GM19455 (cell line): Measurements from ENCODE around the gene LRFN4.

Experiments
- ATAC-seq: cut with Tn5 transposase; IDR thresholded peaks from one replicate; pipeline ENCODE4 v1.9.1; 2021; ENCODE audit not compliant: unreplicated experiment

LRFN4 gene

DNA sequence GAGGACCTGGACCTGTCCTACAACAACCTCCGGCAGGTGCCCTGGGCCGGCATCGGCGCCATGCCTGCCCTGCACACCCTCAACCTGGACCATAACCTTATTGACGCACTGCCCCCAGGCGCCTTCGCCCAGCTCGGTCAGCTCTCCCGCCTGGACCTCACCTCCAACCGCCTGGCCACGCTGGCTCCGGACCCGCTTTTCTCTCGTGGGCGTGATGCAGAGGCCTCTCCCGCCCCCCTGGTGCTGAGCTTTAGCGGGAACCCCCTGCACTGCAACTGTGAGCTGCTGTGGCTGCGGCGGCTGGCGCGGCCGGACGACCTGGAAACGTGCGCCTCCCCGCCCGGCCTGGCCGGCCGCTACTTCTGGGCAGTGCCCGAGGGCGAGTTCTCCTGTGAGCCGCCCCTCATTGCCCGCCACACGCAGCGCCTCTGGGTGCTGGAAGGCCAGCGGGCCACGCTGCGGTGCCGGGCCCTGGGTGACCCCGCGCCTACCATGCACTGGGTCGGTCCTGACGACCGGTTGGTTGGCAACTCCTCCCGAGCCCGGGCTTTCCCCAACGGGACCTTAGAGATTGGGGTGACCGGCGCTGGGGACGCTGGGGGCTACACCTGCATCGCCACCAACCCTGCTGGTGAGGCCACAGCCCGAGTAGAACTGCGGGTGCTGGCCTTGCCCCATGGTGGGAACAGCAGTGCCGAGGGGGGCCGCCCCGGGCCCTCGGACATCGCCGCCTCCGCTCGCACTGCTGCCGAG, 1.5 kb downstream of the LRFN4 start:
- ATAC-seq: no peak

DNA sequence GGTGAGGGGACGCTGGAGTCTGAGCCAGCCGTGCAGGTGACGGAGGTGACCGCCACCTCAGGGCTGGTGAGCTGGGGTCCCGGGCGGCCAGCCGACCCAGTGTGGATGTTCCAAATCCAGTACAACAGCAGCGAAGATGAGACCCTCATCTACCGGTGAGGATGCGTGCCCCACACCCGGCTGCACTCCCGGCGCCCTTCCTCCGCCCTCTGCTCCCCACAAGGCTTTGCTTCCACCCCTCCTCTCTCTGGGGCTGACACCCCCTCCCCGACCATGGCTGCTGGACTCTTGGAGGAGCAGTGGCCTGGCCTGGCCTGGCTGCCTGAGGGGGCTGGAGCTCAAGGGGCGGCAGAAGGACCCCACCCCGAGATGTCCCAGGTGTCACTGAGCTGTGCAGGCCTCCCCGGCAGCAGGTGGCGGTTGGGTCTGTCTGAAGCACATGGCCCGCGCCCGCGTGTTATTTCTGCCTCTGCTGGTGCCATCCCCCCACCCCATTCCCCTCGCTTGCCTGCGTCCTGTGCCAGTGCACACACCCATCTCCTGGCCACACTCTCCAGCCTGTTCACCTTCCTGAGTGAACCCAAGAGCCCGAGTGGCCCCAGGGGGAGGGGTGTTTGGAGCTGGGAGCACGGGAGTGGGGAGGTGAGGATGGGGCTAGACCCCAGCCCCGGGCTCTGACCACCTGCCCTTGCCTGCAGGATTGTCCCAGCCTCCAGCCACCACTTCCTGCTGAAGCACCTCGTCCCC, 2.2 kb downstream of the LRFN4 start:
- no peak for ATAC-seq

DNA sequence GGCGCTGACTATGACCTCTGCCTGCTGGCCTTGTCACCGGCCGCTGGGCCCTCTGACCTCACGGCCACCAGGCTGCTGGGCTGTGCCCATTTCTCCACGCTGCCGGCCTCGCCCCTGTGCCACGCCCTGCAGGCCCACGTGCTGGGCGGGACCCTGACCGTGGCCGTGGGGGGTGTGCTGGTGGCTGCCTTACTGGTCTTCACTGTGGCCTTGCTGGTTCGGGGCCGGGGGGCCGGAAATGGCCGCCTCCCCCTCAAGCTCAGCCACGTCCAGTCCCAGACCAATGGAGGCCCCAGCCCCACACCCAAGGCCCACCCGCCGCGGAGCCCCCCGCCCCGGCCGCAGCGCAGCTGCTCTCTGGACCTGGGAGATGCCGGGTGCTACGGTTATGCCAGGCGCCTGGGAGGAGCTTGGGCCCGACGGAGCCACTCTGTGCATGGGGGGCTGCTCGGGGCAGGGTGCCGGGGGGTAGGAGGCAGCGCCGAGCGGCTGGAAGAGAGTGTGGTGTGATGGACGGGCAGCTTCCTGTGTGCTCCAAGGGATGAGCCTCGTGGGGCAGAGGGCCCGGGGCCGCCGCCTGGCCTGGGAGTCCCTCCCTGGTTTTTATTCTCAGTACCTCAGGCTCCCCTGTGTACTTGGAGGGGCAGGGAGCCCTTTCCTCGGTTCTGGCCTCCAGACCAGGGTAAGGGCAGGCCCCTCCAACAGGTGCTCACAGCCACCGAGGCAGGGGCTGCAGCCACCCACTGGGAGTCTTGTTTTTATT, 3.0 kb downstream of the LRFN4 start:
- ATAC-seq: no peak

DNA sequence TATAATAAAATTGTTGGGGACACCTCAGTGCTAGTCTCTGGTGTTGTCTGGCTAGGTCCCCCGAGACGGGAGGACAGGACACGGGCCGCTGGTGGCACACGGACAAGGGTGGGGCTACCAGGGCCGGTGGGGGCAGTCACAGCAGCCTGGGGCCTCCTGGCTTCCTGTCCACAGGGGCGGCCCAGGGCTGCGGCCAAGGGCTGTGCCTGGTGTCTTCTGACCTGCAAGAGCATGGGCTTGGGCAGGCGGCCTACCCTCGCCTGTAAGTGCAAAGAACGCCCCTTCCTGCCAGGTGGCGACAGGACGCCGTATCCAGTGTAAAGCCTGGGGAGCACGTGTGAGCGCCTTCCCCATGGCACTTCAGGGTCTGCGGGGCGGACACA, 3.6 kb downstream of the LRFN4 start:
- no peak for ATAC-seq

DNA sequence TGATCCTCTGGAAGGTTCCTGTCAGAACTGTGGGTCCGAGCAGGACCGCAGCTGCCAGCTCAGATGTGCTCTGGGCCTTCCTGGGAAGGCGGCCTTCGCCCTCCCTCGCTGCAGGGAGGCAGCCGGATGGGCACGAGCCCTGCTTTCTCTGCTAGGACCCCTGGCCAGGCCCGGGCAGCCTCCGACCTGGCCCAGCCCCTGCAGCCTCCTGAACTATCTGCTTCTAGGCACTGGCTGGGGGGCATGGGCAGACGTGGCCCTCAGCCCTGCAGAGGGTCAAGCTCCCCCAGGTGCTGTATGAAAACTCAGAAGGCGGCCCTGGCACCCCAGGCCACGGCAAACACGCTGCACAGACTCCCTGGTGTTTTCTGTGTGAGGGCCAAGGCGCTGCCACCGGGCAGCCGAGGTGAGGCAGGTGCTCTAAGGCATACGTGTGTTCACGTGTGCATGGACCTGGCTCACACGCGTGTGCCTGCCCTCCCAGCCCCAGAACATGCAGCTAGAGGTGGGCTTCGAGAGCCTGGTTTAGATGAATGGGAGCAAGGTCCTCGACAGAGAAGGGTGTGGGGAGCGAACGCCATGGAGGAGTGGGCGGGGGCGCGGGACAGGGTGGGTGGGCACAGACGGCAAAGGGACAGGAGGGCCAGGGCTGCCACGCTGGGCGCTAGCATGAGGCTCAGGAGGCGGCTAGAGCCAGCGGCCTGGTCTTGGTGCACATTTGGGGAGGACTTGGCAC, 4.3 kb downstream of the LRFN4 start:
- ATAC-seq: no peak

DNA sequence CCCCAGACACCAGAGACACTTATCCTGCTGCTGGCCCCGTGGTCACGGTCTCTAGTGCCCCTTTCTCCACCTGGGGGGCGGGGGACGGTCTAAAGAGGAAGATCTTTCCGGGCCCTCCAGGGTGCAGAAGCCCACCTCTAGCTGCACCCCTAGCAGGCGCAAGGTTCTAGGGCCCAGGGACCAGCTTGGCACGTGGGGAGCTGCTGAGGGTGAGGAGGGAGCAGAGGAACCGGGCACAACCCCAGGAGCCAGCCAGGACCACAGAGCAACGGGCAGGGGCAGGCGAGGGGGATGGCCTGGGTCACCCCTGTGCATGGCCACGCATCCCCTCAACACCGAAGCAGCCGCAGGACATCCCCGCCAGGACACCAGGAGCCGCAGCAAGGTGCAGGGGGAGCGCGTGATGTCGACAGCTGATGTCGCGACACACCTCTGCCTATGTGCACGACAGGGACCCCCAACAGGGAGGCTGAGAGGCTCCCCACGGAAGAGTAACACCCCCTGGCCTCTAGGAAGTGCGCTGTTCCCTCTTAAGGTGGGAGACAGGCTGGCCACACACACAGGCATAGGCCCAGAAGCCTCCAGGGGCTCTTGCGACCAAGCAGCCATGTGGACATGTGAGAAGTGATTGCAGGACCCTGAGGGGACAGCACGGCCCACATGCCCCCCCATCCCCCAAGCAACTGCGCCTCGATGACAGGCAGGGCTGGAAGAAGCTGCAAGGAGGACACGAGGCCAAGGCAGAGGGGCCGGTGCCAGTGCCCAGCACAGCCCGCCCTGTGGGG, 5.1 kb downstream of the LRFN4 start:
- no peak for ATAC-seq

DNA sequence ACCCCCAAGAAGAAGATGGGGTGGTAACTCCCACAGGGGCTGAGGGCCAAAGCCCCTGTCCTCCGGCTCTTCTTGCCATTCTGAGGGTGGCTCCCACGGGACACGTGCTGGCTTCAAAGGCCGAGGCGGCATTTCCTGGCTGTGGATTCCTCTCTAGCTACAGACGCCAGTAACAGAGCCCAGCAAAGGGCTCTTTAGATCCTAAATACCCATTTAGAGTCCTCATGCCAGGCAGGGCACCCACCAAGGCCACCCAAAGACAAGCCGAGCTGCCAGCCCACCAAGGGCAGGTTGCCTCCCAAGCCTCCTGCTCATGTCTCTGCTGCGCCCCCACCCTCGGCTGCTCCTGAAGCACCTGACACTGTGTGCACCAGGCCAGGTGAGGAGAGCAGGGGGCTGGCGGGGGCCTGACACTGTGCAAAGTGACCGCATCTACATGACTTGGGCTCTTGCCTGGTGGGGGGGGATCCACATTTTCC, 5.7 kb downstream of the LRFN4 start:
- ATAC-seq: no peak

DNA sequence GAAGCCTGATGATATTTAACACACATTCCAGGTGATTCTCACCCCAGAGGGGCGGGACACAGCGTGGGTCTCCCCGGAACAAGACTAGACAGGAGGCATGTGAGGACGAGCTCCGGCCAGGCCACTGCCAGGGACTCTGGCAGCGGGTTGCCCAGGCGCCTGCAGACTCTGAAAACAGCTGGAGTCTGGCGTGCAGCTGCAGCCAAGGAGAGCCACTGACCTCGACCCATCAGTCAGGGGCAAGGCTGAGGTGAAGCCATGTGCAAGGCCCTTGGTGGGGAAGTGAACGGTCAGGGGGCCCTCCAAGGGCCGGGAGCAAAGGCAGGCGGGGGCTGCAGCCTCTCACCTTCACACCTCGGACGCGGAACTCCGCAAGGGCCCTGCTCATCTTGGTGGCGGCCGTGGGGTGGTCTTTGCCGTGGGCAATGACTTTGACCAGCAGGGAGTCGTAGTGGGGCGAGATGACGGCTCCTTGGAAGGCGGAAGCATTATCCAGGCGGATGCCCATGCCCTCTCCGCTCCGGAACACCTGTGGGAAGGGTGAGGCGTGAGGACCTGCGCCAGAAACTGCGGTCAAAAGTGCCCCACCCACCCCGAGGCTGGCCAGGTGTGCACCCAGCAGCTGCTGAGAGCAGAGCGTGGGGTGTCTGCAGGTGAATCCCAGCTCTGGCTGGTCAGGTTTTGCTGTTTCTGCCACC, 6.7 kb downstream of the LRFN4 start:
- ATAC-seq: no peak

DNA sequence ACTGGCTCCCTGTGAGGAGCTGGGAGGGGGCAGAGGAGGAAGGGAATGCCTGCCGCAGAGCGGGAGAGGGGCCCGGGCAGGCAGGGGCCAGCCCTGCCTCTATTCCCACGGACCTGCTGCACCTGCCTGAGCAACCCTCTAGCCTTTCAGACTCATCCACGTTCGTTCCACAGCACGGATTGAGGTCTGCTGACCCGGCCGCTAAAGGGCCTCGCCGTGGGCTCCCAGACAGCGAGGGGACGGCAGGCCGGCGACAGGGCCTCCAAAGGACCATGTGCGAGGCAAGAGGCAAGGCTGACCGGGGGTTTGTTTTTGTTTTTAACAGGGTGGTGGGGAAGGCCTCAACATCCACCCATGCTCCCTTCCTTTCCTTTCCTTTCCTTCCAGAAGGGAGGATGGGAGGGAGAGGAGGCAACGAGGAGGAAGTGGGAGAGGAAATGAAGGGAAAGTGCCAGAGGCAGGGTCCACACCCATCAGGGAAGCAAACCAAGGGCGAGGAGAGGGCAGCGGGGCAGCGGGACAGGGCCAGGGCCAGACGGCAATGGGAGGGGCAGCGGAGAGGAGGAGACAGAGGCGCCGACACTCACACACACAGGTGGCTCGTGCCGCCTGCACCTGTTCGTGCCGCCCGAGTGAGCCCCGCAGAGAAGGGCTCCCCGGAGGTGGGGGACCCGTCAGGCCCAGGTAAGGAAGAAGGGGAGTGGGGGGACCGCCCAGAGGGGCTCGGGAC, 7.5 kb downstream of the LRFN4 start:
- no peak for ATAC-seq

DNA sequence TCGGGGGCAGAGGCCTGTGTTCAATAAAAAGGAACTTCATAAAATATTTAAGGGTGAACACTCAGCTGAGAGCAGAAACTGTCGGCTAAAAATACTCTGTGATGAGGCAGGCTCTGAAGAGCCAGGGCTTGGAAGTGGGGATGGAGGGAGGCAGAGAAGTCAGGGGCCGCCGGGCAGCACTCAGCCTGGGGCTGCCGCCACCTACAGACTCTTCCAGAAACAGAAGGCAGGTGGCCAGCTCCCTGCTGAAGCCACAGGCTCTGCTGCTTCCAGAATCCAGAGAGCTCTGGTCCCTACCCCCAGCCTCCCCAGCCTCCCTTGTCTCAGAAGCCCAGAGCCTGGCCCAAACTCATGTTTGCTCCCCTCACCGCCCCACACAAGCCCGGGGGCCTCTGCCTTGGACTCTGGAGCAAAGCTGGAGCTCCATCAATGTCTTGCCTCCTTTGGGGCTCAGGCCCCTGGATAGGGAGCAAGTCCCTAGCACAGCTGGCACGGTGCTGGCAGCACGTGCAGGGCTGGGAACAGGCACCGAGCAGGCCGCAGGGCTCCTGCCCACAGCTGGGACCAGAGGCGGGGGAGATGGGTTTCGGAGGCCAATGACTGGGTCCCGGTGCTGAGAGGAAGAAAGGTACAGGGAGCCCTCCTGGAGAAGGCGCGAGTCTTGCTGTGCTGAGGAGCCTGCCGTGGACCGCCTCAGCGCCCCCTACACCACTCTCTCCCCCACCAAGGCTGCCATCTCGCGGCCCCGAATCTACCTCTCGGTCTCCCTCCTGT, 8.2 kb downstream of the LRFN4 start:
- no peak for ATAC-seq

DNA sequence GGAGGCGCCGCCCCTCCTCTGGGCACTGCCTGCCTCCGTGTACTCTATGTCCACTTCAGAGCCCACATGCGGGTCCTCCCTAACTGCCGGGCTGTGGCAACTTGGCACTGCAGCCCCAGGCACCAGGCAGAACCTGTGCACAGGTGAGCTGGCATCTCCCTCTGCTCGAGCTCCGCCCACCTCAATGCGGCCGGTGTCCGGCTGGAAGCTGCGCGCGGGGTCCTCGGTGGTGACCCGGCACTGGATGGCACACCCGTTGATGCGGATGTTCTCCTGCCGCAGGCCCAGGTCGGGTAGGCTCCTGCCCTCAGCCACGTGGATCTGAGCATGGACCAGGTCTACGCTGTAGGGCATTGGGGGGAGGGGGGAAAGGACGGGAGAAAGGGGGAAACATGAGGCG, 9.1 kb downstream of the LRFN4 start:
- no peak for ATAC-seq

DNA sequence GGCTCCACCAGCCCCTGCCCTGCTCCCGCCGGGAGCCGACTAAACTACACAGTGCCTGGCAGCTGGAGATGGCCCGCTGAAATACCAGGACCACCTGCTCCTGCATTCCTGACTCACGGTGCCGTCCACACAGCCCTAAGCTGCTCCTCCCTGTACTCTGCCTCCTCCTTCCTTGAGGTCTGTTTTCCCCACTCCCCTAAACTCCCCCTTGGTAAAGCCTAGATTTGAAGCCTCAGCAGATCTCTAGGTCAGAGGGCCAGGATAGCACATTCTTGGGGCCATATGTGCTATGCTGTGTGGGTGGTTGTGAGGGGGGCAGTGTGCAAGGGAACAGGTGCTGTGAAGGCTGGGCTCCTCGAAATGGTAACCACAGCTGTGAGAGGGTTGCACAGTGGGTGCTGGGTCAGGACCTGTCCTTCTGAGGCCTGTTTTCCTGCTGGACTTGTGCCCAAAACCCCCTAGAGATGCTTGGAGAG, 9.7 kb downstream of the LRFN4 start:
- no peak for ATAC-seq

DNA sequence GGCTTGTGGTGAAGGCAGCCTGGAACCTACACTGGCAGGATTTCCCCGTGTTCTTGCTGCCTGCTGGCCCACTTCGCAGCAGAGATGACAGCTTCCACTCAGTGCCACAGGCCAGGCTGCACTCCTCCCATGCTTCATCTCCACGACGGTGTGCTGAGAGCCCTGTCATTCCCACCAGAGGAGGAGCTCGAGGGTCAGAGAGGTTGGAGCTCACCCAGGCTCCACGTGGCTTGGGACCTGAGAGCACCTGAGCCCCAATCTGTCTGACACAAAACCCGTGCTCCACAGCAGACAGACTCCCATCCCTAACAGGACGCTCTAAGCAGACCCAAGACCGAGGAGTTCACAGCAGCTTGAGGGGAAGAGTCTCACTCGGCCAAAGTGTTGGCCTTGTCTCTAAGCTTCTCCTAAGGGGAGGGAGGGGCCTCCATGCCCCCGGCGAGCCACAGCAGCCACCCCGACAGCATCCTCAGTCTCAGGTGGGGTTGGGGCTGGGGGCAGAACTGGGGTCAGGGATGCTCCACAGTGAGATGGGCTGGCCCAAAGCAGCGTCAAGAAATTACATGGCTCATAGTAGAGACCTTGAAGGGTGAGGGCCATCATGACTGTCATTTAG, 10.7 kb downstream of the LRFN4 start:
- ATAC-seq: no peak

DNA sequence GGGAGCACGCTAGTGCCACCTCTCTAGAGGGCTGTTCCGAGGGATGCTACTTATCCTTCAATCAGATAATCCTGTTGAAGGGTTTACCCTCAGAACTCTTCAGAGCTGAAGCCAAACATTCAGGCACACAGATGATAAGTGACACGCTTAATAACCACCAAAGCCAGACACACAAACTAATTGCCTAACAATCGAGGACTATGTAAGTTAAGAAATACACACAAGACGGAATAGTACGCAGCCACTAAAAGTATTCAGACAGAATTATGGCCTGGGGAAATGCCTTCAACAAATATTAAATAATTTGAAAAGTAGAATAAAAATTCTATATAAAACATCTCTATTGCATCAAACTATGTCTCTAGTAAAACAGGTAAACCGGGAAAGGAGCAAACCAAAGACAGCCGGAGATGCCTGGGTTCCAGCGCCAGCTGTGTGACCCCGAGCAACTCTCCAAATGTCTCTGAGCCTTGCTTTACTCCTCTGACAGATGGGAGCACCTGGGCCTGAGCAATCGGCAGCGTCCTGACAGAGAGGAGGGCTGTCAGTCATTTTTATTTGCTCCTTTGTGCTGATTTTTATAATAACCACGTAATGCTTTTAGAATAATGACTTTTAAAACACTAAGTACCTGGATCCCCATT, 11.3 kb downstream of the LRFN4 start:
- peak; percentile 22 for ATAC-seq

DNA sequence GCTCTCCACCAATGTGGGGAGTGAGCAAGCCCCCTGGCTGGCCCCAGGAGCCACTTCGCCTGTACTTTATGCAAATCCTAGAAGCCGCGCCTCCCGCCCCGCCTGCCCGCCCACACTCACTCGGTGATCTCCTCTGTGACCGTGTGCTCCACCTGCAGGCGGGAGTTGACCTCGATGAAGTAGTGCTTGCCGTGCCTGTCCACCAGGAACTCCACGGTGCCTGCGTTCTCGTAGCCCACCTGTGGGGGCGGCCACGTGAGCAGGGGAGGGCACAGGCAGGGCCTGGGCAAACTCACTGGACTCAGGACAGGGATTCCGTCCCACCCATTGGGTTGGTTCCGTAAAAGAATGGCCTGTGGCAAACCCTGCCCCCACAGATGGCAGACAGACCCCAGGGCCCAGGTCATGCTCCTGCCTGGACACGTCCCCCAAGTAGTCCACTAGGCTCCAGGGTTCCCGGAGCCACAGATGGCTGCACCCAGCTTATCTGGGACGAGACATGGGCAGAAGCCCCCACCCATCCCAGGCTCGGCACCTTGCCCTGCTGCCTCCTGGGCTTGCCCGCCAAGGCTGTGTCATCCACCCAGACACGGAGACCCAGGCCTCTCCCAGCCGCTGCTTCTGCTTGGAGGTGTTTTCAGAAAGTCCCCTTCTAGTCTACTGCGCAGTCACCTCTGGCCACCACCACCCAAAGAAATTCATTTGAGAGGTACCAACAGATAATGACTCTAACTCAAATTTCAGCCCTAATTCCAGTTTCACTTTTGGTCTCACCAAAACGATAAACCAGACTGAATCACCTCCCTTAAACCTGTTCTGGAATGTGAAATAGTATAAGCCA, 12.1 kb downstream of the LRFN4 start:
- peak; percentile 82 for ATAC-seq

DNA sequence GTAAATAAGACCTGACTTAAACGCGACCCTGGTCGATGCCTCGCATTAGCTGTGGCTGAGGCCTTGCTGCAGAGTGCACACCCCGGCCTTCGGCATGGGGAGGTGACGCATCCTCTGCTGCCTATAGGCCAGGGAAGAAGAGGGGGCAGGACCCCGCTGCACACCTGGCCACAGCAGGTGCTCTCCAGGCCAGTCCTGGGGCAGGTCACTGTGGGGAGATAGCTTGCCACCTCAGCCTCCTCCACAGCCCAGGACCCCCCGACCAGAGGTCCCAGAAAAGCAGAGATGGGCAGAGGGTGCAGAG, 12.7 kb downstream of the LRFN4 start:
- ATAC-seq: no peak

DNA sequence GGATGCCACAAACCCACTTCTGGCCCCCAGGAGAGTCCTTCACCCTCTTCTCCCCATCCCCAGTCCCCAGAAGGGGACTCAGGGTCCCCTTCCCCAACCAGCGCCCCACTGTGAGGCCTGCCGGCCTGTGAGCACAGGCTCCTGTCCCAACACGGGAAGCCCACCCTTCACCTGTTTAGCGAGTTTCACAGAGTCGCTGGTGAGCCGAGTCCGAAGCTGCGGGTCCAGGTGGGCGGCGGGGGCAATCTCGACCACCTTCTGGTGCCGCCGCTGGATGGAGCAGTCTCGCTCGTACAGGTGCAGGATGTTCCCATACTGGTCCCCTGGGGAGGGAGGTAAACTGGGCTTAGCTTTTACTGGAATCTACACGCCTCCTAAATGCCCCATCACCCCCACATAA, 13.3 kb downstream of the LRFN4 start:
- no peak for ATAC-seq
